Measurements from ENCODE around the gene SMARCD1.

DNA sequence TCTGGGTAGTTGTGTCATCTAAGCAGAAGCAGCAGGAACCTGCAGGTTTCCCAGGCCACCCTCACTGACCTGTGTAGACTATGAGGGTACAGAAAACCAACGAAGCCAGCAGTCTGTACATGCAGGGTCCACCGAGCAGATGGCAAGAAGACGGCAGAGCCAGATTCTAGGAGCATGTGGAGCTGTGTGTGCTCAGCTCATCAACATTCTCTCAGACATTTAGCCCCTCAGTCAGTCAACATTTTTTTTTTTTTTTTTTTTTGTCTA is 35.1 kb upstream of the SMARCD1 start:
- no peak for TF ChIP-seq CTCF (conservative IDR thresholded peaks at IDR 0.05; ENCODE audit: low read depth, low read length)
- TF ChIP-seq EZH2 (IDR thresholded peaks at IDR 0.05; ENCODE audit: borderline replicate concordance, low read depth, low read length, poor library complexity, severe bottlenecking) = no peak

Measured in A673 (cell line).